Measurements from ENCODE around the gene RBM7. TPM values are rescaled to one million over a fixed set of nuclear protein-coding genes. Genes with fewer than 3 reads are reported as not detected.

The RBM7 gene
- total and polyA plus RNA-seq, 7 donors = 20.5 to 36.3 (median 28.4) TPM

GRCh38 chr11:114392735-114393667 is 7.5 kb upstream of the RBM7 start:
- 47 to 75% methylated on average over 4 of the region's 4 CpGs for WGBS, 2 donors
- no peaks in the 10 kb centered on the region for H3K36me3 ChIP-seq
- TF ChIP-seq CTCF (IDR thresholded peaks at IDR 0.05) = no peak
- no peak for TF ChIP-seq EP300 (IDR thresholded peaks at IDR 0.05)
- TF ChIP-seq POLR2AphosphoS5 (IDR thresholded peaks at IDR 0.05) = no peak
- no peak for TF ChIP-seq POLR2A (IDR thresholded peaks at IDR 0.05)

GRCh38 chr11:114395736-114396135 is 4.7 kb upstream of the RBM7 start:
- Histone ChIP-seq H3K4me1 (peaks cover 0 to 23% (median 18%) of the 10 kb centered on the region in 4 donors), H3K27me3 (no peaks in the 10 kb centered on the region), H3K4me3 (no peak overlapping the region), H3K27ac (no peak overlapping the region), H3K9me3 (no peaks in the 10 kb centered on the region), H3K36me3 (no peaks in the 10 kb centered on the region)
- 14 to 58% methylated on average over 3 of the region's 3 CpGs for WGBS, 2 donors
- DNase-seq = no peak
- TF ChIP-seq POLR2A (IDR thresholded peaks at IDR 0.05) (no peak), POLR2AphosphoS5 (IDR thresholded peaks at IDR 0.05) (no peak), EP300 (IDR thresholded peaks at IDR 0.05) (no peak), CTCF (IDR thresholded peaks at IDR 0.05) (no peak)
- intact Hi-C loops (cut with DNase I) = loop anchor here (5.0 kb wide), 2 partner anchors 48 to 113 kb away; no protein-coding TSS in a partner anchor

More at GRCh38 chr11:114392735-114393667, 7.5 kb upstream of the RBM7 start:
- DNase-seq = no peak
- Histone ChIP-seq H3K4me1 (peaks cover 0 to 6% (median 3%) of the 10 kb centered on the region in 4 donors), H3K27me3 (no peaks in the 10 kb centered on the region), H3K4me3 (no peak overlapping the region), H3K27ac (no peak overlapping the region), H3K9me3 (no peaks in the 10 kb centered on the region)
- intact Hi-C loops (cut with DNase I) = no loop called here

GRCh38 chr11:114396916-114397315 is 3.5 kb upstream of the RBM7 start:
- Histone ChIP-seq H3K27me3 (no peaks in the 10 kb centered on the region), H3K4me3 (no peak overlapping the region), H3K9me3 (no peaks in the 10 kb centered on the region), H3K4me1 (peaks cover 0 to 29% (median 24%) of the 10 kb centered on the region in 4 donors), H3K27ac (no peak overlapping the region), H3K36me3 (no peaks in the 10 kb centered on the region)
- TF ChIP-seq POLR2A (IDR thresholded peaks at IDR 0.05) (no peak), EP300 (IDR thresholded peaks at IDR 0.05) (no peak), CTCF (IDR thresholded peaks at IDR 0.05) (no peak), POLR2AphosphoS5 (IDR thresholded peaks at IDR 0.05) (no peak)
- no peak for DNase-seq
- intact Hi-C loops (cut with DNase I) = loop anchor here (5.0 kb wide), 2 partner anchors 50 to 115 kb away; no protein-coding TSS in a partner anchor

GRCh38 chr11:114397349-114397982 is 3.0 kb upstream of the RBM7 start:
- intact Hi-C loops (cut with DNase I) = loop anchor here (5.0 kb wide), 2 partner anchors 50 to 115 kb away; no protein-coding TSS in a partner anchor
- Histone ChIP-seq H3K9me3 (no peaks in the 10 kb centered on the region), H3K4me1 (peaks cover 0 to 32% (median 28%) of the 10 kb centered on the region in 4 donors), H3K27me3 (no peaks in the 10 kb centered on the region), H3K27ac (no peak overlapping the region), H3K36me3 (no peaks in the 10 kb centered on the region), H3K4me3 (no peak overlapping the region)
- no peak for TF ChIP-seq EP300 (IDR thresholded peaks at IDR 0.05)
- TF ChIP-seq POLR2A (IDR thresholded peaks at IDR 0.05) = no peak
- TF ChIP-seq POLR2AphosphoS5 (IDR thresholded peaks at IDR 0.05) = no peak
- TF ChIP-seq CTCF (IDR thresholded peaks at IDR 0.05) = no peak
- no peak for DNase-seq
- 91 to 96% methylated on average over 2 of the region's 2 CpGs for WGBS, 2 donors

All from sigmoid colon (tissue), 7 donors.